GM19372 (cell line): ENCODE results near the gene ARHGEF40.

Experiments used
- ATAC-seq: cut with Tn5 transposase; IDR thresholded peaks from one replicate; pipeline ENCODE4 v1.9.1; 2021; ENCODE audit warnings: mild to moderate bottlenecking, low read depth, moderate library complexity; ENCODE audit not compliant: unreplicated experiment

Gene ARHGEF40

GRCh38 chr14:21109377-21110138 lies 39.5 kb downstream of the ARHGEF40 start:
- no peak for ATAC-seq

GRCh38 chr14:21112255-21112654 lies 42.2 kb downstream of the ARHGEF40 start:
- ATAC-seq = no peak

- ATAC-seq = no peak
Measured at GRCh38 chr14:21113369-21113768, 43.3 kb downstream of the ARHGEF40 start.

GRCh38 chr14:21118933-21119332 lies 48.8 kb downstream of the ARHGEF40 start:
- no peak for ATAC-seq

GRCh38 chr14:21120686-21121085 lies 50.6 kb downstream of the ARHGEF40 start:
- no peak for ATAC-seq

- no peak for ATAC-seq
Measured at GRCh38 chr14:21121122-21121521, 51.0 kb downstream of the ARHGEF40 start.

GRCh38 chr14:21123429-21123828 lies 53.3 kb downstream of the ARHGEF40 start:
- ATAC-seq = no peak

GRCh38 chr14:21133901-21134300 lies 63.8 kb downstream of the ARHGEF40 start:
- ATAC-seq = no peak

GRCh38 chr14:21136024-21136423 lies 65.9 kb downstream of the ARHGEF40 start:
- ATAC-seq = no peak
